Smooth muscle cell (in vitro differentiated cells): Measurements from ENCODE around the gene CDC5L. TPM values are rescaled to one million over a fixed set of nuclear protein-coding genes. Genes with fewer than 3 reads are reported as not detected.

ENCODE experiments used
- DNase-seq: peaks from one replicate; lab custom pipeline; 2025; ENCODE audit not compliant: unreplicated experiment; lab: John Stamatoyannopoulos, UW
- H2AFZ ChIP-seq: fragments of 200-600 bp; sonication (generic); 2 replicates; pipeline ENCODE4 v1.6.0; 2016; ENCODE audit warnings: antibody characterized with exemption, low read depth, mild to moderate bottlenecking
- H3F3A ChIP-seq: fragments of 200-600 bp; sonication (generic); 2 replicates; pipeline ENCODE4 v1.6.0; 2017; ENCODE audit warnings: antibody characterized with exemption, low read depth
- H3K27ac ChIP-seq: fragments of 200-600 bp; sonication (generic); 2 replicates; pipeline ENCODE4 v1.5.1; 2016; ENCODE audit warnings: low read depth, mild to moderate bottlenecking
- H3K27me3 ChIP-seq: fragments of 200-600 bp; sonication (generic); 2 replicates; pipeline ENCODE4 v1.6.1; 2016; ENCODE audit warnings: low read depth, mild to moderate bottlenecking
- H3K36me3 ChIP-seq: fragments of 200-600 bp; sonication (generic); 2 replicates; pipeline ENCODE4 v1.5.1; 2016; ENCODE audit warnings: low read depth
- H3K4me1 ChIP-seq: fragments of 200-600 bp; sonication (generic); 2 replicates; pipeline ENCODE4 v1.5.1; 2016; ENCODE audit warnings: low read depth
- H3K4me2 ChIP-seq: fragments of 200-600 bp; sonication (generic); 2 replicates; pipeline ENCODE4 v1.6.0; 2016; ENCODE audit warnings: mild to moderate bottlenecking
- H3K4me3 ChIP-seq: fragments of 200-600 bp; sonication (generic); 2 replicates; pipeline ENCODE4 v1.5.1; 2016; ENCODE audit warnings: mild to moderate bottlenecking
- H3K79me2 ChIP-seq: fragments of 200-600 bp; sonication (generic); 2 replicates; pipeline ENCODE4 v1.6.0; 2016; ENCODE audit warnings: low read depth, mild to moderate bottlenecking
- H3K9ac ChIP-seq: fragments of 200-600 bp; sonication (generic); 2 replicates; pipeline ENCODE4 v1.6.0; 2016; ENCODE audit warnings: low read depth
- H3K9me3 ChIP-seq: fragments of 200-600 bp; sonication (generic); replicated peaks from 2 replicates; pipeline ENCODE4 v1.5.1; 2016; ENCODE audit warnings: low read depth
- H4K20me1 ChIP-seq: fragments of 200-600 bp; sonication (generic); 2 replicates; pipeline ENCODE4 v1.6.0; 2016; ENCODE audit warnings: low read depth
- CTCF ChIP-seq: fragments of 200-600 bp; sonication (generic); IDR thresholded peaks from 2 replicates; pipeline ENCODE4 v1.5.1; 2017; ENCODE audit warnings: borderline replicate concordance, mild to moderate bottlenecking, antibody characterized with exemption; ENCODE audit not compliant: insufficient read depth, poor library complexity, severe bottlenecking
- WGBS: methylation state at CpG from one replicate; pipeline ENCODE4 v1.1.7; 2016; ENCODE audit warnings: low lambda C conversion rate; 5-methylcytosine and 5-hydroxymethylcytosine counted together
- polyA plus RNA-seq: library from polyadenylated mRNA; unstranded; fragments of >200 nt; fragmentation: Nextera tagmentation; extraction: Ambion mirVana; gene quantifications from 2 replicates; pipeline ENCODE4 v1.2.1, GENCODE V29; 2016
- total RNA-seq: library from RNA; depleted of rRNA; stranded (reverse); fragments of >200 nt; gene quantifications from 2 replicates; pipeline ENCODE4 v1.2.3, GENCODE V29; 2014

The CDC5L gene
- total and polyA plus RNA-seq, 2 experiments from 2014 or later = 12.5 to 29.7 TPM

DNA sequence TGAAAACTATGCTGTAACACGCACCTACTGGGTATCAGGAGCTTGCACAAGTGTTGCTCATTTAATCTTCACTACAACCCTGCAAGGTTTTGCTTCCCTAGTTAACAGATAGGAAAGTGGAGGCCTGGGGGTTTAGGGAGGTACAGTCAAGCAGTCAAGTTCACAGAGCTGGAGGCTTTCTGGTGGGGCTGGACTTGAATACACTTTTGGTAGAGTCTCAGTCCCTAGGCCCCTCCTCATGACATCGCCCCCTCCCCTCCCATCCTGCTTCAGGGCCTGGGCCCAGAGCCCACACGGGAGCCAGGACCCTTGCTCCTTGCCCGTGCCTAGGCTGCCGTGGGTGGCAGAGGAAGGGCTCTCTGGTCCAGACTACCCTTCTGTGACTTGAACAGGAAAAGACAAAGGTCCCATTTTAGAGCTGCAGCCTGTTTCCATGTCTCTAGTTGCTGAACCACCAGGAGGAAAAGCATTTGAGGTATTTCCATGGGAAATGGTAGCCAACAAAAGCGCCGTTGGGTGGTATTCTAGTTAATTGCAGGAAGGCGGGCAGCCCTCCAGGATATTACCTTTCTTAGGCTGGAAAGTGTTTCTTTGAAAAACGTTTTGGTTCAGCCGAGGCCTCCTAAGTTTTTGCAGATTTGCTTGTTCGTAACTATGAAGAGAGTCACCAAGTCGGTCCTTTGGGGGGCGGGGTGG, 84.9 kb downstream of the CDC5L start:
- Histone ChIP-seq H3K4me2 (no peak overlapping the region), H3K9ac (no peak overlapping the region), H3K36me3 (no peaks in the 10 kb centered on the region), H3K27me3 (no peaks in the 10 kb centered on the region), H3K9me3 (no peaks in the 10 kb centered on the region), H4K20me1 (no peaks in the 10 kb centered on the region), H3F3A (no peaks in the 10 kb centered on the region), H3K4me3 (no peak overlapping the region), H3K27ac (no peak overlapping the region), H2AFZ (no peak overlapping the region), H3K4me1 (peaks cover 2% of the 10 kb centered on the region), H3K79me2 (no peaks in the 10 kb centered on the region)
- 60% methylated on average over 13 of the region's 13 CpGs for WGBS
- TF ChIP-seq CTCF = no peak
- DNase-seq = no peak

GRCh38 chr6:44473393-44474189, 86.1 kb downstream of the CDC5L start:
- Histone ChIP-seq H3K27ac (no peak overlapping the region), H3K36me3 (no peaks in the 10 kb centered on the region), H3K79me2 (no peaks in the 10 kb centered on the region), H2AFZ (no peak overlapping the region), H3K4me1 (peaks cover 2% of the 10 kb centered on the region), H3K9ac (no peak overlapping the region), H3K9me3 (no peaks in the 10 kb centered on the region), H4K20me1 (no peaks in the 10 kb centered on the region), H3K27me3 (no peaks in the 10 kb centered on the region), H3K4me2 (no peak overlapping the region), H3K4me3 (no peak overlapping the region), H3F3A (no peaks in the 10 kb centered on the region)
- WGBS = 93% methylated on average over 19 of the region's 19 CpGs
- no peak for TF ChIP-seq CTCF
- no peak for DNase-seq

DNA sequence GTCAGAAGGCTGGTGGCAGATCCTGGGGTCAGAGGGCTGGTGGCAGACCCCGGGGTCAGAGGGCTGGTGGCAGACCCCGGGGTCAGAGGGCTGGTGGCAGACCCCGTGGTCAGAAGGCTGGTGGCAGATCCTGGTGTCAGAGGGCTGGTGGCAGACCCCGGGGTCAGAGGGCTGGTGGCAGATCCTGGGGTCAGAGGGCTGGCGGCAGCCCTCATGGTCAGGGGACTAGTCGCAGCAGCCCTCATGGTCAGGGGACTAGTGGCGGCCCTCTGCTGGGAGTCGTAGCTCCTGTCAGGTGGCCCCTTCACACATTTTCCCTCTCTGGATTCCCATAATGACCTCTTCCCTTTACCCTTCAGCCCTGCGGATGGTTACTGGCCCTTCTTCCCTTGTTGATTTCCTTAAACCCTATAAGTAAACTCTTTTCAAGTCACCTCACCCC, 86.7 kb downstream of the CDC5L start:
- H4K20me1 ChIP-seq = no peaks in the 10 kb centered on the region
- H3K27me3 ChIP-seq = no peaks in the 10 kb centered on the region
- 94% methylated on average over 6 of the region's 9 CpGs for WGBS
- H3K36me3 ChIP-seq = no peaks in the 10 kb centered on the region
- no peak for TF ChIP-seq CTCF
- H3K27ac ChIP-seq = no peak overlapping the region
- H3K4me2 ChIP-seq = no peak overlapping the region
- H3K4me3 ChIP-seq = no peak overlapping the region
- no peaks in the 10 kb centered on the region for H3K79me2 ChIP-seq
- no peak overlapping the region for H2AFZ ChIP-seq
- no peak overlapping the region for H3K9ac ChIP-seq
- DNase-seq = no peak
- H3F3A ChIP-seq = no peaks in the 10 kb centered on the region
- H3K9me3 ChIP-seq = no peaks in the 10 kb centered on the region
- H3K4me1 ChIP-seq = peaks cover 2% of the 10 kb centered on the region
